NCI-H524 (cell line): ENCODE data around the gene TTLL7.
"Not testable (repeated sequence)": the region's sequence is repeated elsewhere in the genome, so short reads cannot be mapped to it uniquely, and the experiment has no call there.

ENCODE experiments used
- DNase-seq, 2 experiments: peaks; one replicate each; lab custom pipeline; 2025; lab: John Stamatoyannopoulos, UW

The TTLL7 gene

DNA sequence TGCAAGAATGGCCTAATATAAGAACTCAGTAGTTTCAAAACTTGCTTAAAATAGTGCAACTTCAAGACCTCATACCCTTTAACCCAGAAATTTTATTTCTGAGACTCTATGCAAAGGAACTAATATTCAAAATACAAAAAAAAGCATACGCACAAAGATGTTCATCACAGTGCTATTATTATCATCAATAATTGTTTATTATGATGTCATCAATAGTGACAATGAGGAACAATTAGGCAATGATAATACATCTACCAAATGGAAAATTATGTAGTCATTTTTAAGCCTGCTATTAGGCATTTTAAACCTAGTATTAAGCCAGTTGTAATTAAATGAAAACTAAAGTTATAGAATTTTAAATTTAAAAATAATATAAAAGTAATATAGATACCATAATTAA is 3.3 kb downstream of the TTLL7 start:
- DNase-seq, result no peak

DNA sequence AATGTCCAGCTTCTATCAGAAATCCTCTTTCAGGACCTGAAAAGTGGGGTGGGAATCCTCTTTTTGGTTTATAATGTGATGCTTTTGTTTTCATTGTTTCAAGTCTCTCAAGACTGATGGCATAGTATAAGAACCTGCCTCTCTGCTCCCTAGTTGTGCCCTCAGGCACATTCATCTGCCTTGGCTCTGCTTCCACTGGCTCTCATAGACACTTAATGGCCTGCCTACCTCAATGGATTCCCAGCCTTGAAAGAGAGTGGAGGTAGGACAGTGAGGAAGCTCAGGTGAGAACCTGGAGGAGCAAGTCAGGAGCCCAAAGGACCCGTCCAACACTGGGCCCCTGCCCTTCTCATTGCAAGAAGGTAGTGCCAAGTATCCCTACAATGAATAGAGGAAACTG is 4.8 kb downstream of the TTLL7 start:
- DNase-seq, result no peak

DNA sequence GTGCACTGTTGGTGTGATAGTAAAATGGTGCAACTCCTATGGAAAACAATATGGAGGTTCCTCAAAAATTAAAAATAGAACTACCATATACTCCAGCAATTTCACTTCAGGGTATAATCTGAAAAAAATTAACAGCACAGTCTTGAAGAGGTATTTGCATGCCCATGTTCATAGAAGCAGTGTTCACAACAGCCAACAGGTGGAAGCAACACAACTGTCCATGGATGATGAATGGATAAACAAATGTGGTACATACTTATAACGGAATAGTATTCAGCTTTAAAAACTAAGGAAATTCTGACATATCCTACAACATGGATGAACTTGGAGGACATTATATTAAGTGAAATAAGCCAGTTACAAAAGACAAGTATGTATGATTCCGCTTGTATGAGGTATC is 8.2 kb downstream of the TTLL7 start:
- no peak for DNase-seq

DNA sequence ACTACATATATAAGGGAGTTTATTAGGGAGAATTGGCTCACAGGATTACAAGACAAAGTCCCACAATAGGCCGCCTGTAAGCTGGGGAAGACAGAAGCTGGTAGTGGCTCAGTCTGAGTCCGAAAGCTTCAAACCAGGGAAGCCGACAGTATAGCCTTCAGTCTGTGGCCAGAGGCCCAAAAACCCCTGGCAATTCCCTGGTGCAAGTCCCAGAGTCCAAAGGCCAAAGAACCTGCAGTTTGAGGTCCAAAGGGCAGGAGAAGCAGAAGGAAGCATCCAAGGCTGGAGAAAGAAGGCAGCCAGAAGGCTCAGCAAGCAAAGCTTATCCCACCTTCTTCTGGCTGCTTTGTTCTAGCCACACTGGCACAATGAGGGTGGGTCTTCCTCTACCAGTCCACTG is 13.9 kb downstream of the TTLL7 start:
- DNase-seq, result no peak

DNA sequence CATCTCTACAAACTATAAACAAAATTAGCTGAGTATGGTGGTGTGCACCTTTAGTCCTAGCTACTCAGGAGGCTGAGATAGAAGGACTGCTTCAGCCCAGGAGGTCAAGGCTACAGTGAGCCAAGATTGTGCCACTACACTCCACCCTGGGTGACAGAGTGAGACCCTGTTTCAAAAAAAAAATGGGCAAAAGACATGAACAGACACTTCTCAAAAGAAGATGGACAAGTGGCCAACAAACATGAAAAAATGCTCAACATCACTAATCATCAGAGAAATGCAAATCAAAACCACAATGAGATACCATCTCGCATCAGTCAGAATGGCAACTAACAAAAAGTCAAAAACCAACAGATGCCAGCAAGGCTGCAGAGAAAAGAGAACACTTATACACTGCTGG is 15.0 kb downstream of the TTLL7 start:
- not testable (repeated sequence) for DNase-seq

DNA sequence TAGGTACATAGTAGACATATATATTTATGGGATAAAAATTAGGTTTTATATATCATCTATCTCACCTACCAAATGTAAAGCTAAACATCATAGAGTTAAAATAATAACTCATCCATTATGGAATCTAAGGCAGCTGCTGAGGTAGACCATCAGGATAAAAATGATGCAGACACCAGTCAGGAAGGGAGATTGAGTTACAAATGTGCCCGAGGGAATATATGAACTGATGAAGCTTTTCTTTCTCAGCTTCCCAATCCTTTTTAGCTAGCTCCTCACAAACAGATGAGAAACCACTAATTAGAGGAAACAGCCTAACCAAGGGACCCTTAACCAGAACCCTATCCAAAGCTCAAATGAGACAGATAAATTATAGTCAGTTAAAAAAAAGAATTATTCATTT is 20.9 kb downstream of the TTLL7 start:
- peak in 1 of 2 experiments; percentile 28 for DNase-seq

DNA sequence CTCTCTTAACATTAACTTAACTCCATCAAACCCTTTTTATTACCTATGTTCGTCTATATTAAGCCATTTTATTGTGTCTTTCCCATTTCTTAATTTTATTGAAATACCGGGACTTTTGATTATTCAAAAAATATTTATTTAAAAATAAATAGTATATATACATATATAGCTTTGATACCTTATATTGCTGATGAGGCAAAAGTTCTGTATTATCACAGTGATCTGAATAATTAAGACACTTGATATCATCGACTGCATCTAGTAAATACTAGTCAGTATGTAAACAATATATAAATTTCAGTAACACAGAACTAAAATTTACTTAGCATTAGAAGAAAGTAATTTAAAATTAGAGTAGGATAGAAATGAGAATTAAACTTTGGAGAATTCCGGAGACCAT is 22.0 kb downstream of the TTLL7 start:
- no peak for DNase-seq

DNA sequence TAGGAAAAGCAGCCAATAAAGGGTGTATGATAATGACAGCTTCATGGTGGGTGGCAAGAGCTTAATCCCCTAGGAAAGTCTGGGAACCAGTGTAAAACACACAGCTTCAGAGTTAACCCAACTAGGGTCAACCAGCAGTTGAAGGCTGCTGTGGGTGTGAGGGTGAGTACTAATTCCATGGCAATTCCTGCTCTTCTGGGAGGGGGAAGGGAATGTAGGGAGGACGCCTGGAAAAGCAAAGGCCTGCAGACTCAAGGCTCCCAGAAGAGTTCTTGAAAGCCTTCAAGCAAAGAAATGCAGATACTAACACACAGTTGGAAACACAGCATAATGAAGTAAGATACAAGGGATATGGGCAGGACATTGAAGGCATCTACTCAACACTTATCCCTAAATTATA is 28.1 kb downstream of the TTLL7 start:
- DNase-seq, result no peak

DNA sequence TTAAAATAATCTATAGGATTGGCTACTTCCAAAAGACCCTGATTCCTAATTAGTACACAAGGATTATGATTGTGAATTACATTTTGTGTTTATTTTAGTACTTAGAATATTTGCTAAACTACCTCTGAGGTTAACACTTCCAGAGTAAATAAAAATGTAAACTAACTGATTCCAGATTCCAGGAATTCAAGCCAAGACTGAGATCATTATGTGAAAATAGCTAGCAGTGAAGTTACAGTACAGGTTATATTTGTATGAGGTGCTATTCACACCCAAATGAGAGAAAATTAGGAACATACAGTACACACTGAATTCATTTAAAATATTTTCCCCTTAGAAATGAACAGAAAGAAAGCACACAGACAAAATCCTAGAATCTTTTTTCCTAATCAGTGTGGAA is 28.8 kb downstream of the TTLL7 start:
- no peak for DNase-seq

DNA sequence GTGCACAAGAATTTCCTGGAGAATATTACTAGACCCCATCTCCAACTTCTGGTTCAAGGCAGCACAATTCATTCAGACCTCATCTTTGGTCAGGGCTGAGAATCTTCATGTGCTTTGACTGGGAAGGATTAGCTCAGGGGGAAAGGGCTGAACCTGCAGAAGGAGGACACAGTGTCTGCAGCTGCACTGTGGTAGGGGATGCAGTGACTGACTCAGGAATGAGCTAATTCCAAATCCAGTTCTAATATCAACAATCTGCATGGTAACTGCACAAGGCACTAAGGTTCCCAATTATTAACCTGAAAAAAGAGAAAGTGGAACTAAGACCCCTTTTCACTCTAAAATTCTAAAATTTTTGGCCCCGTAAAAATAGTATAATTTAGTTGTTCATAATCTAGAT is 31.6 kb downstream of the TTLL7 start:
- no peak for DNase-seq

DNA sequence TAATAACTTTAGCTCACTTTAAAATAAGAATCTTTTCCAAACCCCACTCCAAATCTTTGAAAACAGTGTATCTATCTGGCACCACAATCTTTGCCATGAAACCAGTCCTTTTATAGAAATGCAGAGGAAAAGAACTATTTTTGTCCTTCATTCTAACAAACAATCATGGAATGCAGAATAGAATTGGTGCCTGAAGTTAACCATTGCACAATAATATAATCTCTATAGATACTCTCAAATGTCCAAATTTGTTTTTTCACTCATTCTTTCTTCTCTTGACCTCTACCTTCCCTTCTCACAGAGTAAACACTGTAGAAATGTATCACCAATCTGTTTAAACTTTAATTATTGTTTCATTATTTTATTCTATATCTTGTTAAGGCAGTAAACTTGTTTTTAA is 34.8 kb downstream of the TTLL7 start:
- DNase-seq, result no peak

DNA sequence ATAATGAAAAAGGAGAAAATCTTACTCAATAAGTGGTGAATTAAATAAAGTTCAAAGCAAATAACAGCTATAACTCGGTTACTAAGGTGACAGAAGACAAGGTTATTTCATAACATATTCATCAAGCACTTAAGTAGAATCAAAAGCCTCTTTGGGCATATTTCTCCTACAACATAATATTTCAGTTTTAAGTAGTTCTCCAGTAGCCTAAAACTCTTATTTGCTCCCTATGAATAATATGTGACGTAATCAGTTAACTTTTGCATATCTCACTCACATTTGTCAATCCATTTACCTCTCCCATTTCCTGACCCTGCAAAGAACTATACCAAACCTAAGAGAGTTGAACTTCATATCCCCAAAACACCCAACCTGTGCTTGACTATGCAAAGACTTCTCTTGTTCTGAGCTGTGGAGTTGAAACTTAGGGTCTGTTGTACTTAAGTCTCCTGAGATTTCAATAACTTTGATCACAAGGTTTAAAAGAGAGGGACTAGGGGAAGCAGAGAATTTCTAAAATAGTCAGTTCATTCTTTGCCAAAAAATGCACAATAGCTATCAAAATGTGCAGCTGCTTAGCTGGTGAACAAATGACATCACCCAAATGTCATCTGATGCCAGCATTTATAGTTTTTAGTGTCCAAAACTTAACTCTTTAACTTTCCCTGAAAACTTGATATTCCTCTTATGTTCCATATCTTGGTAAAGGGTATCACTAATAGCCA is 37.2 kb downstream of the TTLL7 start:
- DNase-seq, result no peak

DNA sequence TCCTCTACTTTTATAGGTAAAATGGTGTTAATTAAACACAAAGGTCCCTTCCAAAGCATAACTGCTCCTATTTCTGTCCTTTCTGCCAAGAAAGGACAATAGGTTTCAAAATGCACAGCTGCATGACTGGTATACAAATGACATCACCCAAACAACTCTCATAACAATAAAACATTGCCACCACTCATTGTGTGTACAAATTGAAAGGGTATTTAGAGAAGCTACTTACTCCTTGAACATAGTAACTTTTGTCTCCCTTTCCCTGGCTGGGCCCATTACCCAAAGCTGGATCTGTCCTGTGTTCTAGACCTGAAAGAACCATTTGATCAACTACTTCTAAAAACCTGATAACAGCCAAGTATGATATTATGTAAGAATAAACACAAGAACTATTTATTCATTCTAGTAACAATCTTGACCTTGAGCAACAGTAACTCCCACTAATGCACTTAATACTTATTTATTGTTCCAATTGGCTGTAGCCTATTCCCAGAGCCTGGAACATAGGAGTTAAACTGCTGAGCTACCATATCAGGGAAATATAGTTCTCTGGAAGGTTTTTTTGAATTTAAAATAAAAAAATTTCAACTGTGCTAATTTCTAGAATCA is 38.2 kb downstream of the TTLL7 start:
- no peak for DNase-seq

DNA sequence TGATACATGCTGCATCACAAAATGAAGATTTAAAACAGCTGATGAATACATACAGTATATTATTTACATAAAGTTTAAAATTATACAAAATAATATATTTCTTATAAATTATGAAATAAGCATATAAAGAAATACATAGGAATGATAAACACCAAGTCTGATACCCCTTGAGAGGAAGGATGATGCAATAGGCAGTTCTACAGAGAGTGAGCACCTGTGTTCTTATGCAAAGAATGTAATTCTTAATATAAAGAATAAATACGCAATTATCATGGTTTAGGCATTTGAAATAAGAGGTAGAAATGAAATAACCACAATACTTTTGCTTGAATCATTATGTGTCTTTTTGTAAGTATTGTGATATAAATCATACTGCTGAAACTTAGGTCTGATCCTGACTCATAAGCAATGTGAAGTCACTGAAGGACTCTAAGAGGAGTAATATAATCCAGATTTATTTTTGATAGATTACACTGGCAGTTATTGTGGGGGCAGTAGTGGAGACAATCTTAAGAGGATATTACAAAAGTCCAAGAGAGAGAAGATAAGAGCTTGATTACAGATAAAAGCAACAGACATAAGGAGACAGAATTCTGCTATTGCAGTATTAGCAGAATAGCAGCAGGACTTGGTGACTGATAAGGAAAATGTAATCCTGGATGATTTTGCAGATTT is 39.0 kb downstream of the TTLL7 start:
- no peak for DNase-seq

DNA sequence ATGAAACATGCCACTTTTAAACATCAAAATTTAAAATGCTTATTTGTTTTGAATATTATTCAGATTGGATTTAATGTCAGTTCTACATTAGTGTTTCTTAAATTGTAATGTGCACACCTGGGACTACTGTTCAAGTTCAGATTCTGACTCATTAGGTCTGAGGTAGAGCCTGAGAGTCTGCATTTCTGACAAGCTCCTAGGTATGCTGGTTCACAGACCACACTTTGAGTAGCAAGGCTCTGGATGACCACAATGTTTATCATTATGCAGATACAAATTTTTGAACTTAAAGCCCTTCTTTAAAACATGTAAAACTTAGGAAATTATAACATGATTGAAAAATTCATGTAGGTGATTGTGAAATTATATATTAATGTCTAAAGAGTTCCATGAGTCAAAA is 40.2 kb downstream of the TTLL7 start:
- no peak for DNase-seq

DNA sequence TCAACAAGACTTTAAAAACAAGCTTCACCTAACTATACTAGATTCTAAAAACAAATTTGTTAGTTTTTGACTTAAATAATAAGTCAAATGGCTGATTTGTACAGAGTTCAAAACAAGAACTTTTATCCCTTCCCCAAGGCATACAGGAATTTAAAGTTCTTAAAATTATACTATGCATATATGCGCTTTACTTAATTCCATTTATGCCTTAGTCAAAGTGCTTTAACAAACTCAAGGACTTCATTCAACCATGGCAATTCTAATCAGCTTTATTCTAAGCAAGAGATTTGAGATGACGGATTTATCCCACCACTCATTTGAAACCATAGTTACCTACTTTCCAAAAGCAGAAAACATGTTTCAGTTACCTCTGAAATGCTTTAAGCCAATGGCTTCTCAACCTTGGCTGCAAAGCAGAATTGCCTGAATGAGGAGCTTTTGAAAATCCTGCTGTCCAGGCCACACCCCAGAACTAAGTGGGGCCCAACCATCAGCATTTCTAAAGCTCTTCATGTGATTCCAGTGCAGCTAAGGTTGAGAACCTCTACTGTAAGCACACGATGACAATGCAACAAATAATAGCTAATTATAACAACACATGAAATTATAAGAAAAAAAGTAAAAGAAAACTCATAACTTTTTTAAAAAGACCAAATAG is 44.6 kb downstream of the TTLL7 start:
- DNase-seq, result no peak

DNA sequence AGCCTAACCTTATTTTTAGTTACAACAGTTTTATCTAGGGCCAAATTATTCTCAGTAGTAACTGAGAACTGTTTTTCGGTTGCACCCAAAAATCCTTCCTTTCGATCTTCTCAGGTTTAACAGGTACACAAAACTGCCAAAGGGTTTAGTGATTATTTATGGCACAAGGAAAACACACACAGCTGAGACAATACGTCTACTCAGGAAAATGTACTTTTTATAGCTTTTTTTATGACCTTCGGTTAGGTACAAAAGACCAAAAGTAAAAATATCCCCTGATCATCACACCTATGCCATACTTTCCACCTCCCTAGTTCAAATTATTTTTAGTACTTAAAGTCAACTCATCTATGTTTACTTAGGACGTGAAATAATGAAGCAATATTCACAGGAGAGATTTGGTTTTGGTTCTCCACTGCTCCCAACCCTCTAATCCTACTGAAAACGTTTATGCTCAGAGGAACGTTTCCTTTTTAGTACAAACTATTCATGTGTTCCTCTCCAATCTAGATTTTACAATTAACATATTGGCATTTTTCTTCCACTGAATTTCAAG is 48.7 kb downstream of the TTLL7 start:
- no peak for DNase-seq

DNA sequence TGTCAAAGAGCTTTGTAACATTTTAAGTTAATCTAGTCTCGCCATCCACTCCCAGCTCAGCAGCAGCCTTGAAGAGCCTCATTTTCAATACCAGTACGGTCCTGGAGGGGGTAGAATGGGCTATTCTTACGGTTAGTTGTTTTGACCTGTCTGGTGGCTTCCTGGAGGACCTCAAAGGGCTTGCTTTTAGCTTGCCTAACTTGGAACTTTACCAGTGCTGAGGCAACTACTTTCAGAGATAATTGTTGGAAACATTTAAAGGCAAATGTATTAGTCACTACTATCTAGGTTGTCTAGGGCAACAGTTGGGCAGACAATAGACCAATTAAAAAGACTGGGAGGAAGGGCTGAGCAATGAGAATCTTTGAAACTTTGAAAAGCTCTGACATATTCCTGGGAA is 56.0 kb downstream of the TTLL7 start:
- DNase-seq, result no peak

DNA sequence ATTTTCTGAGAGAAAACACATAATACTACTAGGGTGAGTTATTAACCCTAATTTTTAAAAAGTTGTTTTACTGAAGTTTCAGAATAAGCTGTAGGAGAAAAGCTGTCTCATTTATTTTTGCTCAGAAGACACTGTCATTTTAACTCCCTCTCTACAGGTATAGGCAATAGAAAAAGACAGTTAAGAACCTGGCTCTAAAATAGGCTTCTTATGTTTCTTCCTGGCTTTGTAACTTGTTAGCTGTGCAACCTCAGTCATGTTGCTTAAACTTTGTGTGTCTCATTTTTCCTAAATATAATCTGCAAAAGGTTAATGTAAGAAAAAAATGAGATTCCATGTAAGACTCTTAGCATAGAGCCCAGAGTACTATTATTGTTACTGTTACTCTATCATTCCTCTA is 64.4 kb downstream of the TTLL7 start:
- DNase-seq, result no peak

DNA sequence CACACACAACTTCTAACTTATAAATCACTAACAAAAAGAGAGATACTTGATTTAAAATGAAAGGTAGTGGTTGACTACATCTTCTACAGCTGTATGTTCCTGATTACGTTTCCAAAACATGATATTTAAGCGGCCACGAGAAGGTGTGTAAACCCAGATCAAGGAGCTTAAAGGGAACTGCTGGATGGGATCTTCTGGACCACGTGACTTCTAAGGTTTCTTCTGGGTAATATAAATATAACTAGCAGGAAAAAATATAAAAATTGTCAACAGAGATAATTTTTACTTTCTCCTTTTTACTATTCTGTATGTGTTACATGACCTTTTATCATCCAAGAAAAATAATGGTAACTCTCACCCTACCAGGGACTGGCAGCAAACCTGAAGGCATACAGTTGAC is 66.2 kb downstream of the TTLL7 start:
- no peak for DNase-seq

DNA sequence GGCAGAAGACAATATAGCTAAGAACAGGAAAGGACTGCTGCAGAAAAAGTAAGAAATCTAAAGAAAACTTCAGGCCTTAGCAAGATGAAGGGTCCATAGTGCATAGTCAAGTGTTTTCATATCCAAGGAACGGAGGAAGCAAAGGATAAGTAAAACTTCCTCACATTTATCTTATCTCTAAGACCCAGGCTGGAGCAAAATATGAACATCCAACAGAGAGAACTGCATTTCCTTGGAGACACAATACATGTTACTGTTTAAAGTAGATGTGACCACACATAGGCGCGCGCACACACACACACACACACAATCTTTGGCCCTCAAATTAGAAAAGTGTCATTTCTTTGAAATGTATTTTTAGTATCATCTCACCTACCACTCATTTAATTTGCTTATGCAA is 66.7 kb downstream of the TTLL7 start:
- DNase-seq, result no peak

DNA sequence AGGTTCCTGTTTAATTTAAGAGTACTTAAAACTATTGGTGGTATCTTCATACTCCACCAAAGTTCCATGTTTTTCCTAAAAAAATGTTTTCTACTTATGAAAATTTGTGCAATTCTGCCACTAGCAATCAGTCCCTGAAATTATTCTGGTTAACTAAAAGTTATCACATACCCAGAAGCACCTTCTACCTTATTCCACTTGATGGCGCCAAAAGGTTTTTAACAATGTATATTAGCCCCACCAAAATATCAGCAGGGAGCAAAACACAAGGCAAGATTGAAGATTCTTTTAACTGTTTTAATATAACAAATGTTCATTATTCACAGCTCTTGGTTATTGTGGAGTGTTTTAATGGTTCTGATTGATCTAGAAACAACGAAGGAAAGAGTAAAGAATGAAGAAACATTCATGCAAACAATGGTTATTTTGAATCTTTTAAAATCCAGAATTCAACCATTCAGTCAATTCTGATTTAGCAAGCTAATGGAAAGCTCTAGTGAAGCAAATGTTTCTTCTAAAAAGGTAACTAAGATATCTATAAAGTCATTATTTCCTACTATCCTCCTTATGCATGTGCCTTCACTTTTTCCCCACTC is 67.2 kb downstream of the TTLL7 start:
- peak; percentile 18 to 54 for DNase-seq
